Vagina (tissue), 2 donors: ENCODE results near the gene KCNK3.

Source experiments
- POLR2A ChIP-seq, 2 donors: fragments of 450-650 bp; IDR thresholded peaks; one replicate each; pipeline ENCODE4 v1.6.1; 2017; ENCODE audit warnings: antibody characterized with exemption in 2 of 2, mild to moderate bottlenecking in 2 of 2, moderate library complexity in 2 of 2
- TF ChIP-seq, protein P1 (sequence below), 3 experiments: fragments of 450-650 bp in 2 of 3; fragments of 200-600 bp in 1 of 3; sonication (generic) in 1 of 3; IDR thresholded peaks; one replicate each; pipeline ENCODE4 v1.5.1; 2017 to 2019; ENCODE audit warnings: antibody characterized with exemption in 3 of 3, mild to moderate bottlenecking in 2 of 3, moderate library complexity in 2 of 3

DNA sequence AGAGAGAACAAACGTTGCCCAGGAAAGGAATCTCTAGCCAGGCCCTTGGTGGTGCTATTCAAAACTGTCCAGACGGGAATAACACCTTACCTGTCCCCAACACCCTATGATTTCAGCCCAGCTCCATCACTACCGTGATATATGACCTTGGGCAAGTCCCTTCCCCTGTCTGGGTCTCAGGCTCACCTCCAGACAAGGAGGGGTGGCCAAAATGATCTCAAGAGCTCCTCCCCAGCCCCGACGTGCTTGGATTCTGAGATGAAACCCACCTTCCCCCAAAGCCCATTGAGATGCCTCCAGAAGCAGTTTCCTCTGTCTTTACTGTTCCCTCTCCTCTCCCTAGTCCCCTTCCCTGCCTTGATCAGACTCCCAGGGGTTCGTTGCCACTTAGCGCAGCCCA lies 1.5 kb downstream of the KCNK3 start:
- TF ChIP-seq, protein P1, sequence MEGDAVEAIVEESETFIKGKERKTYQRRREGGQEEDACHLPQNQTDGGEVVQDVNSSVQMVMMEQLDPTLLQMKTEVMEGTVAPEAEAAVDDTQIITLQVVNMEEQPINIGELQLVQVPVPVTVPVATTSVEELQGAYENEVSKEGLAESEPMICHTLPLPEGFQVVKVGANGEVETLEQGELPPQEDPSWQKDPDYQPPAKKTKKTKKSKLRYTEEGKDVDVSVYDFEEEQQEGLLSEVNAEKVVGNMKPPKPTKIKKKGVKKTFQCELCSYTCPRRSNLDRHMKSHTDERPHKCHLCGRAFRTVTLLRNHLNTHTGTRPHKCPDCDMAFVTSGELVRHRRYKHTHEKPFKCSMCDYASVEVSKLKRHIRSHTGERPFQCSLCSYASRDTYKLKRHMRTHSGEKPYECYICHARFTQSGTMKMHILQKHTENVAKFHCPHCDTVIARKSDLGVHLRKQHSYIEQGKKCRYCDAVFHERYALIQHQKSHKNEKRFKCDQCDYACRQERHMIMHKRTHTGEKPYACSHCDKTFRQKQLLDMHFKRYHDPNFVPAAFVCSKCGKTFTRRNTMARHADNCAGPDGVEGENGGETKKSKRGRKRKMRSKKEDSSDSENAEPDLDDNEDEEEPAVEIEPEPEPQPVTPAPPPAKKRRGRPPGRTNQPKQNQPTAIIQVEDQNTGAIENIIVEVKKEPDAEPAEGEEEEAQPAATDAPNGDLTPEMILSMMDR (IDR thresholded peaks at IDR 0.05), result no peak
- no peak for TF ChIP-seq POLR2A (IDR thresholded peaks at IDR 0.05)
